Astrocyte (in vitro differentiated cells and primary cell): ENCODE measurements around the gene HYCC1.

Experiments
- CTCF ChIP-seq: IDR thresholded peaks from 2 replicates; pipeline ENCODE4 v1.5.1; 2011; ENCODE audit warnings: low read depth, mild to moderate bottlenecking, inconsistent platforms, low read length, moderate library complexity; ENCODE audit not compliant: insufficient read depth
- EZH2 ChIP-seq: IDR thresholded peaks from 2 replicates; pipeline ENCODE4 v1.6.1; 2012; ENCODE audit warnings: mild to moderate bottlenecking, low read length, inconsistent platforms; ENCODE audit not compliant: insufficient read depth

GRCh38 chr7:22969010-22969431 lies 44.9 kb downstream of the HYCC1 start:
- TF ChIP-seq CTCF (no peak), EZH2 (no peak)
